Measurements from ENCODE around the gene ZNF467. TPM values are rescaled to one million over a fixed set of nuclear protein-coding genes. Genes with fewer than 3 reads are reported as not detected.

Gene ZNF467, protein sequence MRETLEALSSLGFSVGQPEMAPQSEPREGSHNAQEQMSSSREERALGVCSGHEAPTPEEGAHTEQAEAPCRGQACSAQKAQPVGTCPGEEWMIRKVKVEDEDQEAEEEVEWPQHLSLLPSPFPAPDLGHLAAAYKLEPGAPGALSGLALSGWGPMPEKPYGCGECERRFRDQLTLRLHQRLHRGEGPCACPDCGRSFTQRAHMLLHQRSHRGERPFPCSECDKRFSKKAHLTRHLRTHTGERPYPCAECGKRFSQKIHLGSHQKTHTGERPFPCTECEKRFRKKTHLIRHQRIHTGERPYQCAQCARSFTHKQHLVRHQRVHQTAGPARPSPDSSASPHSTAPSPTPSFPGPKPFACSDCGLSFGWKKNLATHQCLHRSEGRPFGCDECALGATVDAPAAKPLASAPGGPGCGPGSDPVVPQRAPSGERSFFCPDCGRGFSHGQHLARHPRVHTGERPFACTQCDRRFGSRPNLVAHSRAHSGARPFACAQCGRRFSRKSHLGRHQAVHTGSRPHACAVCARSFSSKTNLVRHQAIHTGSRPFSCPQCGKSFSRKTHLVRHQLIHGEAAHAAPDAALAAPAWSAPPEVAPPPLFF
- total RNA-seq = 0.22 and 0.62 TPM in 2 replicates

DNA sequence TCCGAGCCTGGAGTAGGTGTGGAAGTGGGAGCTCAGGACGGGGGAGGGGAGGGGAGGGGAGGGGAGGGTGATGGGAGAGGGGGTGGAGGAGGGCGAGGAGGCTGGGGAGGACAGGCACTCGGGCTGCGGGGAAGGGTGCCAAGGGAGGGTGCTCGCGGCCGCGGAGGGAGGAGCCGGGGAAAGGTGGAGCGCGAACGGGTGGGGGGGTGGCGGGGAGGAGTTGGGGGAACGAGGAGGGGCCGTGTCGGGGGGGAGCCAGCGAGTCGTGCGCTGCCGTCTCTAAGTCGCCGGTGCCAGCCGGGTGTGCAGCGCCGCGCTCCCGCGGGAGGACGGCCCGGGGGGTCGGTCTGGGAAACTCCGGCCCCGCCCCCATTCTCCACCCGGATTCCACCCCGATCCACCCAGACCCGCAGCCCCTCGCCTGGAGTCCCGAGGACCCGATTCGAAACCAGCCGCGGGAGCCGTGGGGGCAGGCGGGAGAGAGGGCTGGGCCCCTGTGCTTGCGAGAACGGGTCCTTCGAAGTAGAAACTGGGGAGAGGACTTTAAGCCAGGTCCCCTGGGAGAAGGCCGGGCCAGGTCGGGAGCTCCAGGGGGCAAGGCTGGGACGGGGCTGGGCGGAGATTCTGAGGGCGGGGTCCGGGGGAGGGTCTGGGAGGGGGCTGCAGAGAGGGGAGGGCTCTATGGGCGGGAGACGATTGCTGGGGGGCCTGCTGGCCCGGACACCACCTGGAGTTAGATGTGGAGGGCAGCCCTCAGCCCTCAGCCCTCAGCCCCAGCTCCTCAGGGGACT lies at the start of gene ZNF467:
TSS of gene ZNF467 (minus strand) at position 143 of the 791 bp plus-strand sequence. CDS start 2,556 bp downstream, outside the sequence.

Other genes starting within 250 kb of the ZNF467 start
- gene ZNF862, start 64.8 kb upstream of the ZNF467 start, total RNA-seq = 7.4 and 8.9 TPM in 2 replicates
- 22.4 and 27.9 TPM in 2 replicates for gene ATP6V0E2, start 100.4 kb upstream of the ZNF467 start, total RNA-seq

Measured in uterine smooth muscle cell (primary cell).